A549 (cell line): ENCODE results near the gene LELP1.

Experiments used
- RNF2 ChIP-seq: fragments of 200-600 bp; sonication (generic); IDR thresholded peaks from 2 replicates; pipeline ENCODE4 v1.6.1; 2016; ENCODE audit warnings: low read depth, mild to moderate bottlenecking, antibody characterized with exemption, moderate library complexity, borderline replicate concordance
- SMC3 ChIP-seq: fragments of >200 bp; sonication (Bioruptor Twin); formaldehyde crosslinking; IDR thresholded peaks from 3 replicates; pipeline ENCODE4 v1.6.1; 2018; ENCODE audit warnings: inconsistent platforms
- TF ChIP-seq, protein P1 (sequence below): fragments of >200 bp; sonication (Bioruptor Twin); formaldehyde crosslinking; IDR thresholded peaks from 3 replicates; pipeline ENCODE4 v1.5.1; 2016
- TF ChIP-seq, protein P2 (sequence below): fragments of 200-600 bp; sonication (generic); IDR thresholded peaks from 2 replicates; pipeline ENCODE4 v1.6.1; 2016; ENCODE audit warnings: antibody characterized with exemption, mild to moderate bottlenecking, moderate library complexity

DNA sequence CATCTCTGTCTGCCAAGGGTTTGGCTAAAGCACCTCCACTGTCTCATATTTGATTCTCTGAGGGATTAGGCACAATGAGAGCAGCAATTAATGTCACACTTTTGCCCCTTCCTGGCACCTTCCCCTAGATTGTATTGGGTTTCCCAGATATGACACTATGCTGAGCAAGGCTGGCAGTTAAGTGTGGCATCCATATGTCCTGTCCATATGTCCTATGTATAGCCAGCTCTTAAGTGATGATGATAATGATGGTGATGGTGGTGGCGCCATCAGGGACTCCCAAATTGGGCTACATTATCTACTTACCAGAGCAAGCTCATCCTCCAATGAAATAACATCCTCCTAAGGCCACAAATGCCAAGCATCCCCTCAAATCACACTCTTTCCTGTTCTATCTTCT, 42.8 kb downstream of the LELP1 start:
- TF ChIP-seq, protein P1, sequence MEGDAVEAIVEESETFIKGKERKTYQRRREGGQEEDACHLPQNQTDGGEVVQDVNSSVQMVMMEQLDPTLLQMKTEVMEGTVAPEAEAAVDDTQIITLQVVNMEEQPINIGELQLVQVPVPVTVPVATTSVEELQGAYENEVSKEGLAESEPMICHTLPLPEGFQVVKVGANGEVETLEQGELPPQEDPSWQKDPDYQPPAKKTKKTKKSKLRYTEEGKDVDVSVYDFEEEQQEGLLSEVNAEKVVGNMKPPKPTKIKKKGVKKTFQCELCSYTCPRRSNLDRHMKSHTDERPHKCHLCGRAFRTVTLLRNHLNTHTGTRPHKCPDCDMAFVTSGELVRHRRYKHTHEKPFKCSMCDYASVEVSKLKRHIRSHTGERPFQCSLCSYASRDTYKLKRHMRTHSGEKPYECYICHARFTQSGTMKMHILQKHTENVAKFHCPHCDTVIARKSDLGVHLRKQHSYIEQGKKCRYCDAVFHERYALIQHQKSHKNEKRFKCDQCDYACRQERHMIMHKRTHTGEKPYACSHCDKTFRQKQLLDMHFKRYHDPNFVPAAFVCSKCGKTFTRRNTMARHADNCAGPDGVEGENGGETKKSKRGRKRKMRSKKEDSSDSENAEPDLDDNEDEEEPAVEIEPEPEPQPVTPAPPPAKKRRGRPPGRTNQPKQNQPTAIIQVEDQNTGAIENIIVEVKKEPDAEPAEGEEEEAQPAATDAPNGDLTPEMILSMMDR, result no peak
- TF ChIP-seq, protein P2, sequence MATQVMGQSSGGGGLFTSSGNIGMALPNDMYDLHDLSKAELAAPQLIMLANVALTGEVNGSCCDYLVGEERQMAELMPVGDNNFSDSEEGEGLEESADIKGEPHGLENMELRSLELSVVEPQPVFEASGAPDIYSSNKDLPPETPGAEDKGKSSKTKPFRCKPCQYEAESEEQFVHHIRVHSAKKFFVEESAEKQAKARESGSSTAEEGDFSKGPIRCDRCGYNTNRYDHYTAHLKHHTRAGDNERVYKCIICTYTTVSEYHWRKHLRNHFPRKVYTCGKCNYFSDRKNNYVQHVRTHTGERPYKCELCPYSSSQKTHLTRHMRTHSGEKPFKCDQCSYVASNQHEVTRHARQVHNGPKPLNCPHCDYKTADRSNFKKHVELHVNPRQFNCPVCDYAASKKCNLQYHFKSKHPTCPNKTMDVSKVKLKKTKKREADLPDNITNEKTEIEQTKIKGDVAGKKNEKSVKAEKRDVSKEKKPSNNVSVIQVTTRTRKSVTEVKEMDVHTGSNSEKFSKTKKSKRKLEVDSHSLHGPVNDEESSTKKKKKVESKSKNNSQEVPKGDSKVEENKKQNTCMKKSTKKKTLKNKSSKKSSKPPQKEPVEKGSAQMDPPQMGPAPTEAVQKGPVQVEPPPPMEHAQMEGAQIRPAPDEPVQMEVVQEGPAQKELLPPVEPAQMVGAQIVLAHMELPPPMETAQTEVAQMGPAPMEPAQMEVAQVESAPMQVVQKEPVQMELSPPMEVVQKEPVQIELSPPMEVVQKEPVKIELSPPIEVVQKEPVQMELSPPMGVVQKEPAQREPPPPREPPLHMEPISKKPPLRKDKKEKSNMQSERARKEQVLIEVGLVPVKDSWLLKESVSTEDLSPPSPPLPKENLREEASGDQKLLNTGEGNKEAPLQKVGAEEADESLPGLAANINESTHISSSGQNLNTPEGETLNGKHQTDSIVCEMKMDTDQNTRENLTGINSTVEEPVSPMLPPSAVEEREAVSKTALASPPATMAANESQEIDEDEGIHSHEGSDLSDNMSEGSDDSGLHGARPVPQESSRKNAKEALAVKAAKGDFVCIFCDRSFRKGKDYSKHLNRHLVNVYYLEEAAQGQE, result no peak
- TF ChIP-seq RNF2 (no peak), SMC3 (no peak)
